Muscle layer of duodenum (tissue), 2 donors: ENCODE results near the gene SNRNP70.
"Not testable (repeated sequence)": the region's sequence is repeated elsewhere in the genome, so short reads cannot be mapped to it uniquely, and the experiment has no call there.

Experiments used
- H3K27ac ChIP-seq: one replicate; pipeline ENCODE4 v1.7.0; 2013; ENCODE audit warnings: mild to moderate bottlenecking, low read length
- H3K27me3 ChIP-seq: one replicate; pipeline ENCODE4 v1.7.0; 2013; ENCODE audit warnings: low read depth, mild to moderate bottlenecking, control low read depth, low read length
- H3K36me3 ChIP-seq, 2 donors: one replicate each; pipeline ENCODE4 v1.7.0; 2013; ENCODE audit warnings: low read length in 2 of 2, control low read depth in 1 of 2, mild to moderate bottlenecking in 1 of 2; ENCODE audit not compliant: insufficient read depth in 2 of 2, control insufficient read depth in 1 of 2
- H3K4me1 ChIP-seq, 2 donors: one replicate each; pipeline ENCODE4 v1.7.0; 2013; ENCODE audit warnings: low read length in 2 of 2, mild to moderate bottlenecking in 2 of 2, control low read depth in 1 of 2, moderate library complexity in 1 of 2; ENCODE audit not compliant: insufficient read depth in 2 of 2, control insufficient read depth in 1 of 2
- H3K4me3 ChIP-seq, 2 donors: one replicate each; pipeline ENCODE4 v1.7.0; 2013; ENCODE audit warnings: low read length in 2 of 2, low read depth in 1 of 2, mild to moderate bottlenecking in 1 of 2
- H3K9me3 ChIP-seq, 2 donors: one replicate each; pipeline ENCODE4 v1.7.0; 2013; ENCODE audit warnings: low read length in 2 of 2, control low read depth in 1 of 2, mild to moderate bottlenecking in 1 of 2; ENCODE audit not compliant: control insufficient read depth in 1 of 2
- donor health status: healthy.

The SNRNP70 gene

DNA sequence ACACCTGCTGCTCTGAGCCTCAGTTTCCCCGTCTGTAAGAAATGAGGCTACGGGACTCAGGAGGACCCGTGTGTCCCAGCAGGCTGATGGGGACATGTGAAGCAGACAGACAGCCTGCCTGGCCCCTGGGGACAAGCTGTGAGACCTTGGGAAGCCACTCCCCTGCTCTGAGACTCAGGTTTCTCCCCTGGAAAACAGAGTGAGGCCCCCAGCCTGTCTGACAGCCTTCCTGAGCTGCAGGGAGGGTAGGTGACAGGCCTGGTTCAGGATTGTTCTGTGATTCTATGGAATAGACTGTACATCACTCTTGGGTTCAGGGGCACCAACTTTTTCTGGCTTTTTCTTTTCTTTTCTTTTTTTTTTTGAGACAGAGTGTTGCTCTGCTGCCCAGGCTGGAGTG, 17.7 kb upstream of the SNRNP70 start:
- no peak overlapping the region for H3K4me3 ChIP-seq
- peaks cover 15% of the 10 kb centered on the region for H3K27me3 ChIP-seq
- no peaks in the 10 kb centered on the region for H3K36me3 ChIP-seq
- H3K4me1 ChIP-seq = peaks cover 0 to 12% of the 10 kb centered on the region in 2 donors
- no peaks in the 10 kb centered on the region for H3K9me3 ChIP-seq
- H3K27ac ChIP-seq = no peak overlapping the region

- Histone ChIP-seq H3K27ac (no peak overlapping the region), H3K36me3 (no peaks in the 10 kb centered on the region), H3K9me3 (no peaks in the 10 kb centered on the region), H3K4me3 (no peak overlapping the region), H3K27me3 (peaks cover 23% of the 10 kb centered on the region), H3K4me1 (peaks cover 0 to 12% of the 10 kb centered on the region in 2 donors)
Measured at GRCh38 chr19:49069026-49069425, 16.2 kb upstream of the SNRNP70 start.

GRCh38 chr19:49070416-49070815, 14.8 kb upstream of the SNRNP70 start:
- Histone ChIP-seq H3K4me3 (no peak overlapping the region), H3K9me3 (no peaks in the 10 kb centered on the region), H3K36me3 (no peaks in the 10 kb centered on the region), H3K27ac (no peak overlapping the region), H3K4me1 (peaks cover 0 to under 1% of the 10 kb centered on the region in 2 donors), H3K27me3 (peaks cover 18% of the 10 kb centered on the region)

- no peaks in the 10 kb centered on the region for H3K9me3 ChIP-seq
- H3K27me3 ChIP-seq = peaks cover 17% of the 10 kb centered on the region
- no peak overlapping the region for H3K27ac ChIP-seq
- no peaks in the 10 kb centered on the region for H3K4me1 ChIP-seq
- no peak overlapping the region for H3K4me3 ChIP-seq
- H3K36me3 ChIP-seq = no peaks in the 10 kb centered on the region
Measured at GRCh38 chr19:49071860-49072547, 13.2 kb upstream of the SNRNP70 start.

- Histone ChIP-seq H3K36me3 (no peaks in the 10 kb centered on the region), H3K27ac (no peak overlapping the region), H3K4me3 (no peak overlapping the region), H3K27me3 (peaks cover 17% of the 10 kb centered on the region), H3K4me1 (no peaks in the 10 kb centered on the region), H3K9me3 (no peaks in the 10 kb centered on the region)
Measured at GRCh38 chr19:49073514-49074378, 11.5 kb upstream of the SNRNP70 start.

DNA sequence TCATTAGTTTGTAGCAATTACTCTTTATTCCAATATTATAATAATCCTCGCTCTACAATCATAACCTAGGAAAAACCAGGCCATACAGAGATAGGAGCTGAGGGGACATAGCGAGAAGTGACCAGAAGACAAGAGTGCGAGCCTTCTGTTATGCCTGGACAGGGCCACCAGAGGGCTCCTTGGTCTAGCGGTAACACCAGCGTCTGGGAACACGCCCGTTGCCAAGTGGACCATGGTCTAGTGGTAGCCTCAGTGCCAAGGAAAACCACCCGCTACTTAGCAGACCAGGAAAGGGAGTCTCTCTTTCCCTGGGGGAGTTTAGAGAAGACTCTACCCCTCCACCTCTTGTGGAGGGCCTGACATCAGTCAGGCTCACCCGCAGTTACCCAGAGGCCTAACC, 10.4 kb upstream of the SNRNP70 start:
- not testable (repeated sequence) for H3K4me3 ChIP-seq, H3K27ac ChIP-seq, H3K4me1 ChIP-seq, H3K9me3 ChIP-seq, H3K36me3 ChIP-seq
- peaks cover 12% of the 10 kb centered on the region for H3K27me3 ChIP-seq

- Histone ChIP-seq H3K27ac (no peak overlapping the region), H3K9me3 (no peaks in the 10 kb centered on the region), H3K36me3 (no peaks in the 10 kb centered on the region), H3K4me3 (no peak overlapping the region), H3K27me3 (no peaks in the 10 kb centered on the region), H3K4me1 (no peaks in the 10 kb centered on the region)
Measured at GRCh38 chr19:49080392-49080791, 4.9 kb upstream of the SNRNP70 start.

GRCh38 chr19:49081273-49081672, 4.0 kb upstream of the SNRNP70 start:
- no peak overlapping the region for H3K4me3 ChIP-seq
- peaks cover 2 to 4% of the 10 kb centered on the region in 2 donors for H3K4me1 ChIP-seq
- no peaks in the 10 kb centered on the region for H3K9me3 ChIP-seq
- H3K27me3 ChIP-seq = no peaks in the 10 kb centered on the region
- no peaks in the 10 kb centered on the region for H3K36me3 ChIP-seq
- no peak overlapping the region for H3K27ac ChIP-seq

GRCh38 chr19:49084206-49085019, 838 bp upstream of the SNRNP70 start:
- H3K36me3 ChIP-seq = peaks cover 5% of the 10 kb centered on the region in 2 donors
- H3K9me3 ChIP-seq = no peaks in the 10 kb centered on the region
- H3K27me3 ChIP-seq = no peaks in the 10 kb centered on the region
- H3K4me1 ChIP-seq = peaks cover 9 to 21% of the 10 kb centered on the region in 2 donors
- H3K4me3 ChIP-seq = peak overlapping the region; percentile 60 to 97
- peak overlapping the region; percentile 84 for H3K27ac ChIP-seq

- Histone ChIP-seq H3K4me1 (peaks cover 9 to 21% of the 10 kb centered on the region in 2 donors), H3K27me3 (no peaks in the 10 kb centered on the region), H3K36me3 (peaks cover 14 to 16% of the 10 kb centered on the region in 2 donors), H3K27ac (peak overlapping the region; percentile 69), H3K9me3 (no peaks in the 10 kb centered on the region), H3K4me3 (peak overlapping the region; percentile 97 to 99)
Measured at GRCh38 chr19:49085868-49086232, 599 bp downstream of the SNRNP70 start.

DNA sequence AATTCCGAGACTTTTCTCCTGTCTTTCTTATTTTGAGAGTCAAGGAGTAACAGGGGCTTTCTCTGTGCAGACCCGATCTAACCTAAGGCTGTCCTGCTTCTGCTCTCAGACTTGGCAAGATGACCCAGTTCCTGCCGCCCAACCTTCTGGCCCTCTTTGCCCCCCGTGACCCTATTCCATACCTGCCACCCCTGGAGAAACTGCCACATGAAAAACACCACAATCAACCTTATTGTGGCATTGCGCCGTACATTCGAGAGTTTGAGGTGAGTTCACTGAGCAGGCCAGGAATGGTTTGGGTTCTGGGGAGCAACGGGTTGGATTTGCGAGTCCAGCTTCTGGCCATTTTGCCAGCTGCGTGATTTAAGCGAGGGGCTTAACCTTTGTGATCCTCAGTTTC, 1.0 kb downstream of the SNRNP70 start:
- H3K27ac ChIP-seq = peak overlapping the region; percentile 69
- H3K27me3 ChIP-seq = no peaks in the 10 kb centered on the region
- no peaks in the 10 kb centered on the region for H3K9me3 ChIP-seq
- peaks cover 16 to 20% of the 10 kb centered on the region in 2 donors for H3K36me3 ChIP-seq
- peaks cover 9 to 21% of the 10 kb centered on the region in 2 donors for H3K4me1 ChIP-seq
- H3K4me3 ChIP-seq = peak overlapping the region; percentile 97 to 99
